Activated CD8-positive, alpha-beta memory T cell treated with anti-CD3 and anti-CD28 coated beads for 36 hours (primary cell): ENCODE results near the gene JAML. TPM values are rescaled to one million over a fixed set of nuclear protein-coding genes. Genes with fewer than 3 reads are reported as not detected.

Experiments
- CTCF ChIA-PET: fragments of 350-600 bp; sonication (Branson Sonifier 250); formaldehyde crosslinking; loops from one replicate; lab custom pipeline; 2021; ENCODE audit warnings: antibody characterized with exemption; lab: Charles Lee
- POLR2A ChIA-PET: fragments of 350-600 bp; sonication (Branson Sonifier 250); formaldehyde crosslinking; loops from one replicate; lab custom pipeline; 2021; ENCODE audit warnings: antibody characterized with exemption; lab: Charles Lee
- total RNA-seq, 2 experiments: library from RNA; stranded (reverse); gene quantifications; one replicate each; pipeline ENCODE4 v1.2.3, GENCODE V29; 2021

JAML gene
- 100 to 1,000 TPM; 300 to 305 TPM for total RNA-seq

- POLR2A ChIA-PET, result interaction anchor here (0.6 to 4.2 kb wide), 15 partner anchors 8 to 113 kb away, joined by 3 to 70 read pairs (median 6); partner anchors contain the start of gene MPZL3
- CTCF ChIA-PET, result interaction anchor here (0.6 to 3.6 kb wide), 10 partner anchors 8 to 117 kb away, joined by 3 to 24 read pairs (median 4); partner anchors contain the start of genes CD3D, CD3E and MPZL3
Measured at GRCh38 chr11:118224511-118225188, at the start of gene JAML. Gene JAML (minus strand): TSS chr11:118225011. CDS start chr11:118214866, 10,145 bp downstream.

GRCh38 chr11:118274186-118274585 lies 49.4 kb upstream of the JAML start:
- POLR2A ChIA-PET, result no interaction called here
- CTCF ChIA-PET, result interaction anchor here (1.0 to 1.2 kb wide), 2 partner anchors 14 to 79 kb away, joined by 4 read pairs; no protein-coding TSS in a partner anchor

GRCh38 chr11:118272001-118272400 lies 47.2 kb upstream of the JAML start:
- ChIA-PET POLR2A (no interaction called here), CTCF (no interaction called here)

GRCh38 chr11:118267486-118267885 lies 42.7 kb upstream of the JAML start:
- CTCF ChIA-PET, result interaction anchor here (0.8 to 1.6 kb wide), 4 partner anchors 10 to 69 kb away, joined by 4 to 5 read pairs (median 4); no protein-coding TSS in a partner anchor
- POLR2A ChIA-PET, result no interaction called here

- ChIA-PET CTCF (interaction anchor here (1.4 kb wide), 1 partner anchor 12 kb away, joined by 4 read pairs; no protein-coding TSS in a partner anchor), POLR2A (no interaction called here)
Measured at GRCh38 chr11:118265954-118266353, 41.1 kb upstream of the JAML start.

GRCh38 chr11:118264569-118265465 lies 40.0 kb upstream of the JAML start:
- ChIA-PET POLR2A (interaction anchor here (0.6 kb wide), 1 partner anchor 22 kb away, joined by 7 read pairs; no protein-coding TSS in a partner anchor), CTCF (interaction anchor here (1.2 to 1.4 kb wide), 2 partner anchors 10 to 67 kb away, joined by 4 to 6 read pairs; no protein-coding TSS in a partner anchor)

GRCh38 chr11:118263695-118264568 lies 39.1 kb upstream of the JAML start, which contains the start of gene MPZL2:
Gene MPZL2 (minus strand): TSS chr11:118264297. CDS start chr11:118264153, 144 bp downstream.
- ChIA-PET POLR2A (interaction anchor here (0.6 to 0.7 kb wide), 2 partner anchors 23 to 78 kb away, joined by 3 to 7 read pairs; no protein-coding TSS in a partner anchor), CTCF (no interaction called here)

GRCh38 chr11:118263112-118263511 lies 38.3 kb upstream of the JAML start:
- CTCF ChIA-PET, result interaction anchor here (1.2 kb wide), 1 partner anchor 19 kb away, joined by 4 read pairs; no protein-coding TSS in a partner anchor
- POLR2A ChIA-PET, result no interaction called here

- CTCF ChIA-PET, result interaction anchor here (1.3 to 2.4 kb wide), 4 partner anchors 9 to 114 kb away, joined by 4 to 12 read pairs (median 5); partner anchors contain the start of gene MPZL3
- POLR2A ChIA-PET, result no interaction called here
Measured at GRCh38 chr11:118260353-118260752, 35.5 kb upstream of the JAML start.

GRCh38 chr11:118259138-118259537 lies 34.3 kb upstream of the JAML start:
- CTCF ChIA-PET, result interaction anchor here (1.0 to 1.5 kb wide), 3 partner anchors 36 to 113 kb away, joined by 3 to 5 read pairs (median 3); no protein-coding TSS in a partner anchor
- POLR2A ChIA-PET, result no interaction called here

- ChIA-PET POLR2A (no interaction called here), CTCF (interaction anchor here (0.6 to 1.5 kb wide), 2 partner anchors 12 to 37 kb away, joined by 3 read pairs; no protein-coding TSS in a partner anchor)
Measured at GRCh38 chr11:118258410-118258809, 33.6 kb upstream of the JAML start.

GRCh38 chr11:118252688-118253087 lies 27.9 kb upstream of the JAML start:
- CTCF ChIA-PET, result interaction anchor here (0.9 to 2.0 kb wide), 6 partner anchors 8 to 81 kb away, joined by 3 to 9 read pairs (median 4); no protein-coding TSS in a partner anchor
- POLR2A ChIA-PET, result interaction anchor here (1.2 to 2.7 kb wide), 3 partner anchors 12 to 54 kb away, joined by 4 to 33 read pairs (median 11); partner anchors contain the start of gene JAML

GRCh38 chr11:118251858-118252652 lies 27.2 kb upstream of the JAML start, which contains the start of gene MPZL3:
Gene MPZL3 (minus strand): TSS chr11:118252365. CDS start chr11:118252294, 71 bp downstream.
- CTCF ChIA-PET, result interaction anchor here (0.7 to 2.0 kb wide), 9 partner anchors 9 to 96 kb away, joined by 3 to 9 read pairs (median 3); no protein-coding TSS in a partner anchor
- POLR2A ChIA-PET, result interaction anchor here (0.5 to 2.7 kb wide), 7 partner anchors 12 to 85 kb away, joined by 3 to 33 read pairs (median 5); partner anchors contain the start of gene JAML

- ChIA-PET POLR2A (interaction anchor here (1.4 kb wide), 1 partner anchor 22 kb away, joined by 5 read pairs; the partner anchor contains the start of gene JAML), CTCF (interaction anchor here (1.0 to 2.3 kb wide), 3 partner anchors 22 to 49 kb away, joined by 3 to 14 read pairs (median 4); partner anchors contain the start of gene JAML)
Measured at GRCh38 chr11:118247041-118247440, 22.2 kb upstream of the JAML start.

- CTCF ChIA-PET, result interaction anchor here (0.6 to 2.3 kb wide), 3 partner anchors 12 to 50 kb away, joined by 3 to 14 read pairs (median 4); no protein-coding TSS in a partner anchor
- POLR2A ChIA-PET, result interaction anchor here (0.6 kb wide), 1 partner anchor 9 kb away, joined by 12 read pairs; no protein-coding TSS in a partner anchor
Measured at GRCh38 chr11:118245936-118246562, 21.2 kb upstream of the JAML start.
